OCI-LY7 (cell line): ENCODE measurements around the gene AFF3. TPM values are rescaled to one million over a fixed set of nuclear protein-coding genes. Genes with fewer than 3 reads are reported as not detected.
A peak's percentile ranks its signal among the peaks of the same experiment; 100 is the strongest.

ENCODE experiments used
- BruUV-seq: library from RNA; stranded (reverse); fragments of 400-500 nt; replicated peaks from 2 replicates; lab custom pipeline; 2021; lab: Mats Ljungman, UMichigan
- CTCF ChIA-PET: fragments of 300-600 bp; sonication (Branson Sonifier 250); formaldehyde crosslinking; loops from one replicate; lab custom pipeline; 2022; ENCODE audit warnings: antibody characterized with exemption; ENCODE audit not compliant: unreplicated experiment; lab: Charles Lee
- POLR2A ChIA-PET: fragments of 300-600 bp; sonication (Branson Sonifier 250); formaldehyde crosslinking; loops from one replicate; lab custom pipeline; 2022; ENCODE audit warnings: antibody characterized with exemption; lab: Charles Lee
- DNase-seq: peaks from one replicate; pipeline ENCODE4 v3.0.0-alpha.2; 2015; ENCODE audit warnings: low spot score
- H2AFZ ChIP-seq: fragments of 200-600 bp; sonication (generic), shearing (Covaris generic); 2 replicates; pipeline ENCODE4 v1.6.1; 2014; ENCODE audit warnings: mild to moderate bottlenecking, antibody characterized with exemption, low read length, moderate library complexity
- H3K27ac ChIP-seq: fragments of 200-600 bp; sonication (generic); 2 replicates; pipeline ENCODE4 v1.5.1; 2014; ENCODE audit warnings: mixed run types, low read depth, mild to moderate bottlenecking, moderate library complexity, low read length, inconsistent platforms; ENCODE audit not compliant: poor library complexity, severe bottlenecking
- H3K36me3 ChIP-seq: fragments of 200-600 bp; sonication (generic); 2 replicates; pipeline ENCODE4 v1.6.1; 2014; ENCODE audit warnings: mild to moderate bottlenecking, antibody characterized with exemption, low read length, moderate library complexity, mixed read lengths; ENCODE audit not compliant: insufficient read depth
- H3K4me1 ChIP-seq: fragments of 200-600 bp; sonication (generic); 2 replicates; pipeline ENCODE4 v1.5.1; 2014; ENCODE audit warnings: mild to moderate bottlenecking, low read length; ENCODE audit not compliant: insufficient read depth, poor library complexity, severe bottlenecking
- H3K4me2 ChIP-seq: fragments of 200-600 bp; sonication (generic); 2 replicates; pipeline ENCODE4 v1.6.1; 2014; ENCODE audit warnings: mild to moderate bottlenecking, low read length
- H3K4me3 ChIP-seq: fragments of 200-600 bp; sonication (generic); 2 replicates; pipeline ENCODE4 v1.5.1; 2014; ENCODE audit warnings: mild to moderate bottlenecking, low read depth, low read length; ENCODE audit not compliant: poor library complexity, severe bottlenecking
- H3K79me2 ChIP-seq: fragments of 200-600 bp; sonication (generic); 2 replicates; pipeline ENCODE4 v1.6.1; 2016; ENCODE audit warnings: low read depth, mild to moderate bottlenecking, low read length, moderate library complexity, mixed read lengths; ENCODE audit not compliant: insufficient read depth
- H3K9me2 ChIP-seq: fragments of 200-600 bp; sonication (generic); 2 replicates; pipeline ENCODE4 v1.6.1; 2016; ENCODE audit warnings: mild to moderate bottlenecking, low read length, mixed read lengths; ENCODE audit not compliant: insufficient read depth
- H3K9me3 ChIP-seq: fragments of 200-600 bp; sonication (generic); 2 replicates; pipeline ENCODE4 v1.6.1; 2014; ENCODE audit warnings: mild to moderate bottlenecking, mixed run types, low read length, mixed read lengths
- H4K20me1 ChIP-seq: fragments of 200-600 bp; sonication (generic); 2 replicates; pipeline ENCODE4 v1.6.1; 2014; ENCODE audit warnings: mild to moderate bottlenecking, antibody characterized with exemption, low read length, moderate library complexity, mixed read lengths; ENCODE audit not compliant: insufficient read depth
- EZH2phosphoT487 ChIP-seq: fragments of 200-600 bp; sonication (generic); IDR thresholded peaks from 2 replicates; pipeline ENCODE4 v1.6.1; 2018; ENCODE audit warnings: low read depth, borderline replicate concordance, mild to moderate bottlenecking, mixed run types, antibody characterized with exemption, low read length, moderate library complexity, mixed read lengths
- intact Hi-C: fragments of 100-400 bp; cut with micrococcal nuclease; formaldehyde crosslinking; loops from one replicate; pipeline ENCODE4 v1.10.0; 2022; ENCODE audit not compliant: unreplicated experiment
- total RNA-seq, 2 experiments: library from RNA; depleted of rRNA in 1 of 2; stranded (reverse); fragments of >200 nt in 1 of 2; shearing (Covaris generic) in 1 of 2; gene quantifications; 2 replicates each; pipeline ENCODE4 v1.2.3, GENCODE V29; 2014 to 2022
- TF ChIP-seq, protein P1 (sequence below): fragments of 200-600 bp; sonication (generic); conservative IDR thresholded peaks from 2 replicates; pipeline ENCODE4 v1.5.1; 2014; ENCODE audit warnings: mild to moderate bottlenecking, antibody characterized with exemption, low read length, moderate library complexity, mixed read lengths

The AFF3 gene
- total RNA-seq, 2 experiments from 2014 or later, result 131 to 133 TPM

DNA sequence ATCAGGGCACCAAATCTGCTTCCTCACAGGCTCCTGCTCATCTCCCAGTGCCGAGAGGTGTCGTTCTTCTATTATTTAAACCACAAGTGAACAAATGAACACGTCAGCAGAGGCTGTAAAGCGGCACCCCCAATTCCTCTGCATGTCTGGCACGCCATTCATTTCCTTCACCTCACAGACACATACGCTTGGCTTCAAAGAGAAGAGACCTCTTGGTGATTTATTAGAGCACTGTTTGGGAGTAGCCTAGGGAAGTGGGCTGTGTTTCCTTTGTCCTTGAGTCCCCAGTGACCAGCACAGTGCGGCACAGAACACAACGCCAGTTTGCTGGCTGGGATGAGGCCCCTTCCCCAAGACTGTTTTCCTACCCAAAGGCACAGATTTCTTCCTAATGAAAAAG, 468.3 kb downstream of the AFF3 start:
- H4K20me1 ChIP-seq, result no peaks in the 10 kb centered on the region
- DNase-seq, result no peak
- peaks cover 29% of the 10 kb centered on the region for H3K36me3 ChIP-seq
- CTCF ChIA-PET, result no interaction called here
- H3K27ac ChIP-seq, result no peak overlapping the region
- no peak overlapping the region for H3K4me2 ChIP-seq
- H3K79me2 ChIP-seq, result no peaks in the 10 kb centered on the region
- no TSS peak for BruUV-seq
- intact Hi-C loops, result no loop called here
- TF ChIP-seq, protein P1, sequence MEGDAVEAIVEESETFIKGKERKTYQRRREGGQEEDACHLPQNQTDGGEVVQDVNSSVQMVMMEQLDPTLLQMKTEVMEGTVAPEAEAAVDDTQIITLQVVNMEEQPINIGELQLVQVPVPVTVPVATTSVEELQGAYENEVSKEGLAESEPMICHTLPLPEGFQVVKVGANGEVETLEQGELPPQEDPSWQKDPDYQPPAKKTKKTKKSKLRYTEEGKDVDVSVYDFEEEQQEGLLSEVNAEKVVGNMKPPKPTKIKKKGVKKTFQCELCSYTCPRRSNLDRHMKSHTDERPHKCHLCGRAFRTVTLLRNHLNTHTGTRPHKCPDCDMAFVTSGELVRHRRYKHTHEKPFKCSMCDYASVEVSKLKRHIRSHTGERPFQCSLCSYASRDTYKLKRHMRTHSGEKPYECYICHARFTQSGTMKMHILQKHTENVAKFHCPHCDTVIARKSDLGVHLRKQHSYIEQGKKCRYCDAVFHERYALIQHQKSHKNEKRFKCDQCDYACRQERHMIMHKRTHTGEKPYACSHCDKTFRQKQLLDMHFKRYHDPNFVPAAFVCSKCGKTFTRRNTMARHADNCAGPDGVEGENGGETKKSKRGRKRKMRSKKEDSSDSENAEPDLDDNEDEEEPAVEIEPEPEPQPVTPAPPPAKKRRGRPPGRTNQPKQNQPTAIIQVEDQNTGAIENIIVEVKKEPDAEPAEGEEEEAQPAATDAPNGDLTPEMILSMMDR, result no peak
- TF ChIP-seq EZH2phosphoT487, result no peak
- H3K4me3 ChIP-seq, result no peak overlapping the region
- no peak overlapping the region for H2AFZ ChIP-seq
- POLR2A ChIA-PET, result no interaction called here
- H3K9me3 ChIP-seq, result peaks cover 3% of the 10 kb centered on the region
- peaks cover 40% of the 10 kb centered on the region for H3K4me1 ChIP-seq
- H3K9me2 ChIP-seq, result no peaks in the 10 kb centered on the region

DNA sequence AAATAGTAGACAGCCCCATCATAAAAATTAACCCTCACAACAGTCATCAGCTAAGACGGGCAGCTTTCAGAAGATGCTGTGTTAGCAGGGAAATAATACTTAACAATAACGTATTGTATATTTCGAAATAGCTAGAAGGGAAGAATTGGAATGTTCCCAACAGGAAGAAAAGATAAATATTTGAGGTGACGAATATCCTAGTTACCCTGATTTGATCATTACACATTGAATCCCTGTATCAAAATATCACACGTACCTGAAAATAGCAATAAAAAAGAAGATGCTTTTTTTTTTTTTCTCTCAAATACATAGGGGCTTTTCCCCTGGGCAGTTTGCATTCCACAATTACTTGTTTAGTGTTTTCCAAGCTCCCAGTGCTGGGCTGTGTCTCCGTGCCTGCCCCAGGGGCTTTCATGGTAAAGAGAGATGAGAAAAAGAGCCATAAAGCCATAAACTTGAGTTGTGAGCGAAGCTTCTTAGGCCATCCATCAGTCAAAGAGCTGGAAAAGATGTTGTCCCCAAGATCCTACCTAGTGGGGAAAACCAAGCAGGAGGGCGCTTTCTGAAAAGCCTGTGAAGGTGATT, 469.5 kb downstream of the AFF3 start:
- no TSS peak for BruUV-seq
- Histone ChIP-seq H3K79me2 (no peaks in the 10 kb centered on the region), H3K4me2 (peak overlapping the region; percentile 68), H2AFZ (no peak overlapping the region), H3K4me1 (peaks cover 40% of the 10 kb centered on the region), H3K27ac (peak overlapping the region; percentile 79), H3K9me3 (peaks cover 9% of the 10 kb centered on the region), H3K36me3 (peaks cover 28% of the 10 kb centered on the region), H3K9me2 (no peaks in the 10 kb centered on the region), H3K4me3 (no peak overlapping the region), H4K20me1 (no peaks in the 10 kb centered on the region)
- POLR2A ChIA-PET, result interaction anchor here (0.5 to 1.8 kb wide), 6 partner anchors 8 to 62 kb away, joined by 3 to 10 read pairs (median 4); no protein-coding TSS in a partner anchor
- DNase-seq, result no peak
- TF ChIP-seq, protein P1, result no peak
- no peak for TF ChIP-seq EZH2phosphoT487
- CTCF ChIA-PET, result interaction anchor here (1.2 kb wide), 1 partner anchor 114 kb away, joined by 3 read pairs; no protein-coding TSS in a partner anchor
- intact Hi-C loops, result no loop called here
